ENCODE data around the gene CYTL1.
A peak's percentile ranks its signal among the peaks of the same experiment; 100 is the strongest.
"Not testable (repeated sequence)": the region's sequence is repeated elsewhere in the genome, so short reads cannot be mapped to it uniquely, and the experiment has no call there.

CYTL1 gene

DNA sequence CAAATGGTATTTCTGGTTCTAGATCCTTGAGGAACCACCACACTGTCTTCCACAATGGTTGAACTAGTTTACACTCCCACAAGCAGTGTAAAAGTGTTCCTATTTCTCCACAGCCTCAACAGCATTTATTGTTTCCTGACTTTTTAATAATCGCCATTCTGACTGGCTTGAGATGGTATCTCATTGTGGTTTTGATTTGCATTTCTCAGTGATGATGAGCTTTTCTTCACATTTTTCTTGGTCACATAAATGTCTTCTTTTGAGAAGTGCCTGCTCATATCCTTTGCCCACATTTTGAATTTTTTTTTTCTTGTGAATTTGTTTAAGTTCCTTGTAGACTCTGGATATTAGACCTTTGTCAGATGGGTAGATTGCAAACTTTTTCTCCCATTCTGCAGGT is 22.3 kb downstream of the CYTL1 start:
- not testable (repeated sequence) for DNase-seq (ENCODE audit: low spot score)

DNA sequence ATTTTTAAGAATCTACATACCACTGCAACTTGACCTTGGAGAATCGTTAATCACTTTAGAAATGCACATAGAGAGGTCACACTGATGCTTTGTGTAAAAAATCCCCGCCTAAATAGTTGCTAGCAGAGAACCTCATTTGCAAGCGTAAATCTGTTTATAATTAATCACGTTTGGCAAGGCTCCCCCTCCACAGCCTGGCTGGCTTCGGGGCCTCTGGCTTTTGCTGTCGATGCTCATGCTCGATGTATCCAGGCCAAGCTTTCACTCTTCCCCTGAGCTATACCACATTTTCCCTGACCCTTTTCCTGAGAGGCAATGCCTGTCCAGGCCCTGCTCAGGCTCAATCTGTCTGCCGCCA is 23.4 kb downstream of the CYTL1 start:
- no peak for DNase-seq (ENCODE audit: low spot score)

DNA sequence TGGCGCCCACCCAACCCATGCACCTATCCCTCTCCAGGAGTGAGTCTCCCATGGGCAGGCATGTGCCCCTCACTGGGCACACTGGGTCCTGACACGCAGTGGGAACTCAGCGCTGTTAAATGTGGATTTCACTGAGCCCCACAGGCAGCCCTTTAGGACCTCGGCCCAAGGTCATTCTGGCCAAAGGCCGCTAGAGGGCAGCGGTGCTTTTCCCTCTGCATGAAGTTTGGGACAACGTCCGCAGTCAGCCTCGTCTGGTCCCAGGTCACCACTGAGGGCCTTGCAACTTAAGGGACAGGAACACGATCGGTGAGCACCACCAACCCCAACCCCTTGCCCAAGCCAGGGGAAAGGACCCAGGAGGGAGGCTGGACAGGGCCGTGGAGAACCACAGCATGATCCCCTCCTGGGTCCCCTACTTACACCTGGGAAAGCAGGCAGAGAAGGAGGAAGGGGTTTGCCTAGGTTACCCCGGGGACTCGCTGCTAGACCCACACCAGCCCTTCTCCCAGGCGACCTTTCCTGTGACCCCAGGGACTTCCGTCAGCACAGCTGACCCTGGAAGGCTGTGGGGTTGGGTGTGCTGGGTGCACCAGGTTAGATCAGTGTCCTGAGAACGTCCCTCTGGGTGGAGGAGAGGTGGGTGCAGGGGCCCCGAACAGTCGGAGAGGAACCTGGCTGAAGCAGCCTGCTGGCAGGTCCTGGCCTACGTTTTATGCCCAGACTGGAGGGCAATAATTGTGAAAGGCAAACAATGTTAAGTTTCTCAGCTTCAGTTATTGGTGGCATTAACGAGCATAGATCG is 24.0 kb downstream of the CYTL1 start:
- DNase-seq (ENCODE audit: low spot score): peak; percentile 71

GRCh38 chr4:4994312-4995097 is 24.8 kb downstream of the CYTL1 start:
- no peak for DNase-seq (ENCODE audit: low spot score)

- no peak for DNase-seq (ENCODE audit: low spot score)
Observed at GRCh38 chr4:4992833-4993232, 26.4 kb downstream of the CYTL1 start.

- no peak for DNase-seq (ENCODE audit: low spot score)
Observed at GRCh38 chr4:4991541-4992099, 27.6 kb downstream of the CYTL1 start.

DNA sequence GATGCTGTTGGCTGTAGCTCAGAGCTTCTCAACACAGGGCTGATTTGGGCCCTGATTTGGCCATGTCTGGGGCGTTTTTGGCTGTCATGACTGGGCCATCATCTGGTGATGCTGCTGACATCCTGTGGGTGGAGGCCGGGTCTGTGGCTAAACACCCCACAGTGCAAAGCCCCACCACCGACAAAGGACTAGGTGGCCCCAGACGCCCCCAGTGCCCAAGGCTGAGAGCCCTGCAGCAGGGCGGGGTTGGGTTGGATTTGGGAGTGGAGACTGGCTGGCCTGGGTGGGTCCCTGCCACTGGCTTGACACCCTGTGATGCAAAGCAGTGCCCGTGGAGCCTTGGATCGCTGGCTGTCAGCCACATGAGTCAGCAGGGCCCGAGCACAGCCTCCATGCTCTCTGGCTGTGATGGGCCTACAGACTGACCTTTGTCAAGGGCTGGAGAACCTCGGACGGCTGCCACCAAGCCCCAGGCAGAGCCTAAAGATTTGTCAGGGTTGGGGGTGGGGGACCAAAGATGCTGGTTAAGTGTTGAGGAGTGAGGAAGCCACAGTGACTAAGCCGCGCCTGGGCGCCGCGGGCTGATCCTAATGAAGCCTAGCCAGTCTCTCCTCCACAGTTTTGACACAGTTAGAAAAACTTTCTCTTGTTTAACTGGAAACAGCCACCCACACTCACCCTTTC is 28.3 kb downstream of the CYTL1 start:
- DNase-seq (ENCODE audit: low spot score): peak; percentile 10

GRCh38 chr4:4990329-4990728 is 28.9 kb downstream of the CYTL1 start:
- no peak for DNase-seq (ENCODE audit: low spot score)

- no peak for DNase-seq (ENCODE audit: low spot score)
Observed at GRCh38 chr4:4989083-4989622, 30.1 kb downstream of the CYTL1 start.

GRCh38 chr4:4987656-4988055 is 31.6 kb downstream of the CYTL1 start:
- no peak for DNase-seq (ENCODE audit: low spot score)

- no peak for DNase-seq (ENCODE audit: low spot score)
Observed at GRCh38 chr4:4986841-4987240, 32.4 kb downstream of the CYTL1 start.

- peak; percentile 13 for DNase-seq (ENCODE audit: low spot score)
Observed at GRCh38 chr4:4985844-4986243, 33.4 kb downstream of the CYTL1 start.

DNA sequence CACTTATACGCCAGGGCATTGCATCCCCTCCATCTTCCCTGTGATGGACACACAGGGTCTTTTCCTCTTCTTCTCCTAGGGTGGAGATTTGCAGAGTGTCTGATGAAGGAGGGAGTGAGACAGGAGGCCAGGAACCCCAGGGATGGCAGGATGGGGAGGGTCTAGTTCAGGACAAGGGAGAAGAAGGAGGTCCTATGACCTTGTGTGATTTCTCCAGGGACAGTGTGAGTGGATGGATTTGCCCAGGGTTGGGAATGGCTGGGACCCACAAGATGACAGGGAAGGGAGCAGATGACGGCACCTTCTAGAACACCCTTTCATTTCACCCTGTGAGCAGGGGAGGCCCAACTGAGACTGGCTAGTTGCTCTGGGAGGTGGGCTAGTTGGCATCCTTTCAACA is 34.2 kb downstream of the CYTL1 start:
- no peak for DNase-seq (ENCODE audit: low spot score)

- no peak for DNase-seq (ENCODE audit: low spot score)
Observed at GRCh38 chr4:4984186-4984585, 35.1 kb downstream of the CYTL1 start.

DNA sequence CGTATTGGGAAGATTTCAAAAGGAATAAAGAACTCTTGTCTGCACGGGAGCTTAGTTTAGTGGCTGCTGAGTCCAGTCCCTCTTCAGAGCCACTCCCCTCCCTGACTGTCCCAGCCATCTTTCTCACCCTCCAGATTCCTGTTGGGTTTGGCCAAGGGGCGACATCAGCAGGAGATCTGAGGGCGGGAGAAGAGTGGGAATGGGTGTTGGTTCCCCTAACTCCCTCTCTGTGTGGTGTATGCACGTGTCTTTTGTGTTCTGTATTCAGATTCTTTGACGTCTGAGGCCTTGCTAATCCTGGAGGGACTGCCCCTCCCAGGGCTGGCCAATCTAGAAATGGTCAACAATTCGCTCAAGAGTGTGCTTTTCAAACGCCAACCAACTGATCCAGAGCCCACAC is 37.4 kb downstream of the CYTL1 start:
- DNase-seq (ENCODE audit: low spot score): no peak

DNA sequence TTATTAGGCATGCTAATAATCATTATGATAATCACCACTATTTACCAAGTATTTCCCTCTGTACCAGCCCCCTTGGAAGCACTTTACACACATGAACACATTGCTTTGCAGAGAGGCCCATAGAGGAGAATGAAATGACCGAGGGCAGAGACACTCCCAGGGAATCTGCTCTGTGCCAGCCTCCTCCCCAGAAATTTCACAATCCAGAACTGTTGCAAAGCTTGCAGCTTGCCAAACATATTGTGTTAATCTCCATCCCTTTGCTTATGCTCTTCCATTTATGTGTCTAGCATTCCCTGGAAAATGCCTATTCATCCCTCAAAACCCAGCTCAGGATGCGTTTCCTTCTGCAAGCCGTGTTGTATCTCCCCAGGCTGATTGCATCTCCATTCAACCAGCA is 37.8 kb downstream of the CYTL1 start:
- DNase-seq (ENCODE audit: low spot score): no peak

GRCh38 chr4:4980621-4981230 is 38.5 kb downstream of the CYTL1 start:
- no peak for DNase-seq (ENCODE audit: low spot score)

- DNase-seq (ENCODE audit: low spot score): no peak
Observed at GRCh38 chr4:4979971-4980370, 39.3 kb downstream of the CYTL1 start.

DNA sequence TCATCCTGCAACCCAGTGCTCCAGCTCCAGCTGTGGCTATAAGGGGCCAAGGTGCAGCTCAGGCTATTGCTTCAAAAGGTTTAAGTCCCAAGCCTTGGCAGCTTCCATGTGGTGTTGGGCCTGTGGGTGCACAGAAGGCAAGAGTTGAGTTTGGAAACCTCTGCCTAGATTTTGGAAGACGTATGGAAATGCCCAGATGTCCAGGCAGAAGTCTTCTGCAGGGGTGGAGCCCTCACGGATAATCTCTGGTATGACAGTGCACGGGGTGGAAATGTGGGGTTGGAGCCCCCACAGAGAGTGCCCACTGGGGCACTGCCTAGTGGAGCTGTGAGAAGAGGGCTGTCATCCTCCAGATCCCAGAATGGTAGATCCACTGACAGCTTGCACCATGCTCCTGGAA is 44.5 kb downstream of the CYTL1 start:
- DNase-seq (ENCODE audit: low spot score): no peak

DNA sequence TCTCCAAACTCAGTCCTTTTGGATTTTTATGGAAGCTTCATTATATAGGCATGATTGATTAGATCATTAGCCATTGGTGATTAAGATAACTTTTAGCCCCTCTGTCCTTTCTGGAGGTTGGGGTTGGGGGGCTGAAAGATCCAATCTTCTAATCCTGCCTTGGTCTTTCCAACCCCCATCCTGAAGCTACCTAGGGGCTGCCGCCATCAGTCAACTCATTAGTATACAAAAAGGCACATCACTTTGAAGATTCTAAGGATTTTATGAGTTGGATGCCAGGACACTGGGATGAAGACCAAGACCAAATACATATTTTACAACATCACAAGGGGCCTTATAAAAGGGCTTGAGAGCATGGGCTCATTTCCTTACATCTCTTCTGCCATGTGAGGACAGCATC is 47.5 kb downstream of the CYTL1 start:
- no peak for DNase-seq (ENCODE audit: low spot score)

DNA sequence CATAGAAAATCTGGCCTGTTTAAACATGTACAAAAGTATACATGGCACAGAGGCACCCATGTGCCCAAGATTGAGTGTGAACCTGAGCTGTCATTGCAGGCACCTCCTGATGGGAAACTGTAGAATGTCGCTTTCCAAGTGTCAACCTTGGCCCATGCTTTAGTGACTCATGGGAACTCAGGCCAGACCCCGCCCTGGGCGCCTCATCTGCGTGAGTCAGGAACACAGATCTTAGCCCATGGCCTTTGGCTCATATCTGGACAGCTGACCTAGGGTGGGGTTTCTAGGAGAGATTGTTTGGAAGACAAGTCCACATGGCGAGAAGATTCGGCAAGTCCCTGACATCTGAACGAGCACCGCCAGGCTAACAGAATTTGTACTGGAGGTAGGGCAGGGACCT is 50.0 kb downstream of the CYTL1 start:
- DNase-seq (ENCODE audit: low spot score): no peak

DNA sequence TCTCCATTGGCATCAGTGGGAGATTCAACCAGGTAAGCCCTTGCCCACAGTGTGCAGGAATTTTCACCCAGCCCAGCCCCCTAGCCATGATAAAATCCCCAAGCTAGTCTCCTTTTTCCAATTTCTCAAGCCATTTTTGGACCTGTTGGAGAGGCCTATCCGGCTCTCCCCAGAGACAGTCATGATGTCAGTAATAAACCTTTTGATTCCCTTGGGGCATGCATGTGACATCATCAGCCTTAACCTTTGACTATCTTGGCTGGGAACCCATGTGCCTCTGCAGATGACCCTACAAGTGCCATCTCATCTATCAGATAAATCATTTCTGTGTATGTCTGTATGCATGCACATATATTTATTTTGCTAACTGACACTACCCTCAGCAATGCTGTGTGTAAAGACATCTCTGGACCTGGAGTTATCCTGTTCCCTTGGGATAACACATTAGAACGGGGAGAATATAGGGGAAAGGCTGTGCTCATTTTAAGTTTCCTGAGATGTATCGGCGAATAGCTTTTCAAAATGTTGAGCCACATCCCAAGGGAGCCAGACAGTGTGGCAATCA is 51.0 kb downstream of the CYTL1 start:
- DNase-seq (ENCODE audit: low spot score): no peak
